Bronchial epithelial cell (primary cell): ENCODE measurements around the gene PRR19. TPM values are rescaled to one million over a fixed set of nuclear protein-coding genes. Genes with fewer than 3 reads are reported as not detected.

Experiments used
- DNase-seq: peaks from one replicate; pipeline ENCODE4 v3.0.0-alpha.2; 2010; ENCODE audit warnings: low read depth
- FAIRE-seq: peaks from 2 replicates; lab custom pipeline; 2011; peaks lifted over from hg19 to GRCh38; lab: Jason Lieb, UNC
- H3K27me3 ChIP-seq: 2 replicates; pipeline ENCODE4 v1.5.1; 2011; ENCODE audit warnings: low read length; ENCODE audit not compliant: control insufficient read depth, insufficient read depth
- H3K36me3 ChIP-seq: 2 replicates; pipeline ENCODE4 v1.5.1; 2011; ENCODE audit warnings: low read length; ENCODE audit not compliant: control insufficient read depth, insufficient read depth
- H3K4me3 ChIP-seq: 2 replicates; pipeline ENCODE4 v1.5.1; 2011; ENCODE audit warnings: mild to moderate bottlenecking, low read depth, low read length, control low read depth
- CTCF ChIP-seq: IDR thresholded peaks from 2 replicates; pipeline ENCODE4 v1.5.1; 2011; ENCODE audit warnings: mild to moderate bottlenecking, moderate library complexity, low read length, control low read depth, inconsistent platforms; ENCODE audit not compliant: insufficient read depth, severe bottlenecking
- total RNA-seq: library from RNA; depleted of rRNA; stranded (reverse); fragments of >200 nt; gene quantifications from 2 replicates; pipeline ENCODE4 v1.2.1, GENCODE V29; 2014

PRR19 gene
- total RNA-seq, 1 donor from 2014 or later, result not detected

- FAIRE-seq, result no peak
- Histone ChIP-seq H3K4me3 (peak overlapping the region; percentile 64), H3K36me3 (no peaks in the 10 kb centered on the region), H3K27me3 (no peaks in the 10 kb centered on the region)
- no peak for TF ChIP-seq CTCF
- DNase-seq, result no peak
Observed at GRCh38 chr19:42303101-42303464, 1.2 kb downstream of the PRR19 start.

GRCh38 chr19:42303876-42304275 lies 1.9 kb downstream of the PRR19 start:
- no peak for DNase-seq
- TF ChIP-seq CTCF, result no peak
- no peaks in the 10 kb centered on the region for H3K27me3 ChIP-seq
- H3K36me3 ChIP-seq, result no peaks in the 10 kb centered on the region
- peak; percentile 75 for FAIRE-seq
- no peak overlapping the region for H3K4me3 ChIP-seq

- Histone ChIP-seq H3K36me3 (no peaks in the 10 kb centered on the region), H3K27me3 (no peaks in the 10 kb centered on the region), H3K4me3 (no peak overlapping the region)
- TF ChIP-seq CTCF, result no peak
- FAIRE-seq (no peak), DNase-seq (no peak)
Observed at GRCh38 chr19:42306646-42307045, 4.7 kb downstream of the PRR19 start.

- DNase-seq, result no peak
- Histone ChIP-seq H3K36me3 (no peaks in the 10 kb centered on the region), H3K4me3 (no peak overlapping the region), H3K27me3 (peaks cover 8% of the 10 kb centered on the region)
- no peak for TF ChIP-seq CTCF
- no peak for FAIRE-seq
Observed at GRCh38 chr19:42309686-42310085, 7.8 kb downstream of the PRR19 start.

- FAIRE-seq, result no peak
- DNase-seq, result no peak
- Histone ChIP-seq H3K4me3 (no peak overlapping the region), H3K27me3 (peaks cover 9% of the 10 kb centered on the region), H3K36me3 (no peaks in the 10 kb centered on the region)
- TF ChIP-seq CTCF, result peak; percentile 9
Observed at GRCh38 chr19:42311657-42312056, 9.7 kb downstream of the PRR19 start.

GRCh38 chr19:42312370-42312769 lies 10.4 kb downstream of the PRR19 start:
- peak; percentile 60 for FAIRE-seq
- Histone ChIP-seq H3K27me3 (peaks cover 9% of the 10 kb centered on the region), H3K36me3 (no peaks in the 10 kb centered on the region), H3K4me3 (no peak overlapping the region)
- DNase-seq, result no peak
- no peak for TF ChIP-seq CTCF
